ENCODE measurements around the gene MAPK8IP3. TPM values are rescaled to one million over a fixed set of nuclear protein-coding genes. Genes with fewer than 3 reads are reported as not detected.

The MAPK8IP3 gene
- total and polyA plus RNA-seq, 9 of the 15 experiments (the other 6 are each of a cell fraction or from before 2014, with no cell fraction given) = 0.17 to 58.7 (median 16.7) TPM

GRCh38 chr16:1769402-1770300, 63.7 kb downstream of the MAPK8IP3 start (continued):
- TF ChIP-seq ARID4B (CRISPR knock-in tag; IDR thresholded peaks at IDR 0.05) (0 out of 2 replicates have a peak, but pooled peaks have one; percentile 6), TEAD1 (CRISPR knock-in tag; IDR thresholded peaks at IDR 0.05) (0 out of 4 replicates have a peak, but pooled peaks of 1 of the 2 experiments have one; percentile 34), MXI1 (IDR thresholded peaks at IDR 0.05; ENCODE audit: low read depth, low read length) (no peak), TGIF2 (CRISPR knock-in tag; IDR thresholded peaks at IDR 0.05) (no peak), JUNB (CRISPR knock-in tag; conservative IDR thresholded peaks at IDR 0.05) (no peak), ZNF609 (CRISPR knock-in tag; IDR thresholded peaks at IDR 0.05; ENCODE audit: borderline replicate concordance) (no peak), ZSCAN29 (IDR thresholded peaks at IDR 0.05) (no peak), ZC3H11A (IDR thresholded peaks at IDR 0.05; ENCODE audit: low read depth, low read length) (no peak), ZC3H4 (CRISPR knock-in tag; IDR thresholded peaks at IDR 0.05; ENCODE audit: borderline replicate concordance) (no peak), HLTF (IDR thresholded peaks at IDR 0.05) (no peak), SIN3B (IDR thresholded peaks at IDR 0.05; ENCODE audit: low read depth) (0 out of 2 replicates have a peak, but pooled peaks have one; percentile 19), HEY1 (CRISPR knock-in tag; IDR thresholded peaks at IDR 0.05; ENCODE audit: borderline replicate concordance) (no peak), PCBP1 (IDR thresholded peaks at IDR 0.05; ENCODE audit: low read depth, low read length, poor library complexity, severe bottlenecking) (no peak), ZBED1 (IDR thresholded peaks at IDR 0.05) (no peak), ESRRA (IDR thresholded peaks at IDR 0.05; ENCODE audit: borderline replicate concordance, low read depth) (no peak), ZFP30 (CRISPR knock-in tag; IDR thresholded peaks at IDR 0.05; ENCODE audit: borderline replicate concordance) (no peak), NR2F6 (CRISPR knock-in tag; IDR thresholded peaks at IDR 0.05) (no peak), ZBTB43 (CRISPR knock-in tag; IDR thresholded peaks at IDR 0.05) (no peak)
